ENCODE results near the gene ANAPC10. TPM values are rescaled to one million over a fixed set of nuclear protein-coding genes. Genes with fewer than 3 reads are reported as not detected.
A peak's percentile ranks its signal among the peaks of the same experiment; 100 is the strongest.
"Not testable (repeated sequence)": the region's sequence is repeated elsewhere in the genome, so short reads cannot be mapped to it uniquely, and the experiment has no call there.

The ANAPC10 gene, protein sequence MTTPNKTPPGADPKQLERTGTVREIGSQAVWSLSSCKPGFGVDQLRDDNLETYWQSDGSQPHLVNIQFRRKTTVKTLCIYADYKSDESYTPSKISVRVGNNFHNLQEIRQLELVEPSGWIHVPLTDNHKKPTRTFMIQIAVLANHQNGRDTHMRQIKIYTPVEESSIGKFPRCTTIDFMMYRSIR
- 10 to 100 TPM; 10.1 to 18.7 (median 12.8) TPM for polyA plus RNA-seq
- long read RNA-seq, donor 1, transcript ANAPC10-201 (5 exons, 868 nt) = major isoform, 5 of 10 reads
- long read RNA-seq, donor 1, transcript ANAPC10-209 (5 exons, 1,025 nt) = major isoform, 5 of 10 reads
- long read RNA-seq, donor 1, partial matches to known transcripts = 0 of 10 reads
- long read RNA-seq, donor 1, other reads (novel, unspliced or antisense) = 0 of 10 reads
- long read RNA-seq, donor 2, partial matches to known transcripts = 0 of 6 reads
- long read RNA-seq, donor 2, other reads (novel, unspliced or antisense) = 0 of 6 reads
- long read RNA-seq, donor 3, partial matches to known transcripts = 0 of 3 reads
- long read RNA-seq, donor 3, other reads (novel, unspliced or antisense) = 0 of 3 reads
- long read RNA-seq, donor 4, partial matches to known transcripts = 0 of 1 reads
- long read RNA-seq, donor 4, other reads (novel, unspliced or antisense) = 0 of 1 reads
- long read RNA-seq, donor 5, partial matches to known transcripts = 0 of 1 reads
- long read RNA-seq, donor 5, other reads (novel, unspliced or antisense) = 0 of 1 reads
- long read RNA-seq, donor 6, partial matches to known transcripts = 0 of 4 reads
- long read RNA-seq, donor 6, other reads (novel, unspliced or antisense) = 0 of 4 reads
- long read RNA-seq, donor 7, transcript ANAPC10-209 (5 exons, 1,025 nt) = major isoform, 8 of 13 reads
- long read RNA-seq, donor 7, partial matches to known transcripts = 0 of 13 reads
- long read RNA-seq, donor 7, other reads (novel, unspliced or antisense) = 0 of 13 reads
- long read RNA-seq, donor 8 = 0 reads
- long read RNA-seq, donor 9, partial matches to known transcripts = 0 of 4 reads
- long read RNA-seq, donor 9, other reads (novel, unspliced or antisense) = 0 of 4 reads
- long read RNA-seq, donor 10, transcript ANAPC10-209 (5 exons, 1,025 nt) = major isoform, 10 of 12 reads
- long read RNA-seq, donor 10, partial matches to known transcripts = 0 of 12 reads
- long read RNA-seq, donor 10, other reads (novel, unspliced or antisense) = 0 of 12 reads

DNA sequence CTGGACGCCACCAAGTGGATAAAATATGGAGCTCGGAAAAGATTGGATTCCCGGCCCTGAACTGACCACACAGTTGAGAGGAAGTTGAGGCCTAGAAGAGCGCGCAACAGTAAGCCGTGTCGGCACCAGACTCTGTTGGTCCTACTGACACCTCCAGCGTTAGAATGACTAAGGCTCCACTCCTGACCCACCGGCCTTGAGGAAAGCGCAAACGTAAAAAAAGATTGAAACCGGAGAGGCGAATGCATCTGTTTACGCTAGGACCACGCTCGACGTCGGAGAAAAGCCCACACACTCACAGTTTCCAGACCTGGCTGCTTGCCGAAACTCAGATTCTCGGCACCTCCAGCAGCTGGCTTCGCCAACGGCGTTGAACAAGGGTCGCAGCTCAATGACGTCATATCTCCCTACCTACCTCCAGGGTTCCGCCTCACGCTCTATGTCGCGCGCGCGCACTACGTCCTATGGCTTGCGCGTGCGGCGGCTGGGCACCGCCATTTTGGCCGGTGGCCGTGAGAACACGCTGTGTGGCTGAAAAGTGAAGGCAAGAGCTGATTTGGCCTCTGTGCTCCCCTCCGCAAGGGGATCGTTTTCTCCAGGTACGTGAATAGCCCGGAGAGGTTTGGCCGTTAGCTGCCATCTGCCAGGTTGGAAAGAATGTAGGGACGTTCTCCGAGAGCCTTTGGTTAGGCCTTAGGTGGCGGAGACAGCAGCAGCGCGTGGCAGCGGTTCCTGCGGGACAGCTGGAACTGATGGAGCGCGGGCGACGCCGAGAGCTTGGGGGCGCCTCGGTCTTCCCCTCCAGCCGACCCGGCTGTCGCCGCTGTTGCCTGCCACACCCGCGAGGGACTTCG, at the start of gene ANAPC10, which contains the start of gene ABCE1:
Gene ANAPC10, minus strand, starts transcription at position 376 of the 854 bp plus-strand sequence. CDS start 2,097 bp downstream, outside the sequence.
Gene ABCE1, plus strand, starts transcription at position 491 of the 854 bp plus-strand sequence. CDS start 6,102 bp downstream, outside the sequence.
- 0 to 1% (median 0%) methylated on average over 67 of the region's 67 CpGs for WGBS, 3 donors
- no peaks in the 10 kb centered on the region for H3K27me3 ChIP-seq (ENCODE audit: control insufficient read depth in 3 of 3, insufficient read depth in 3 of 3, low read length in 3 of 3)
- peak within 1 kb of the TSS; percentile 88 to 98 (median 98) for H3K27ac ChIP-seq (ENCODE audit: low read depth in 1 of 3, low read length in 2 of 3)
- FAIRE-seq (no peak), DNase-seq (peak; percentile 97 to 99)
- peak within 1 kb of the TSS; percentile 68 to 93 (median 70) for H3K4me3 ChIP-seq (ENCODE audit: low read depth in 1 of 3, low read length in 3 of 3)
- H3K9me3 ChIP-seq (ENCODE audit: control insufficient read depth in 2 of 2, insufficient read depth in 1 of 2, low read depth in 1 of 2, low read length in 1 of 2) = peaks cover 0 to 5% of the 10 kb centered on the region in 2 donors
- H3K36me3 ChIP-seq (ENCODE audit: control insufficient read depth in 3 of 3, insufficient read depth in 2 of 3, low read depth in 1 of 3, low read length in 3 of 3) = peaks cover 4 to 7% (median 6%) of the 10 kb centered on the region in 3 donors
- peaks cover 3 to 13% (median 9%) of the 10 kb centered on the region in 3 donors for H3K4me1 ChIP-seq (ENCODE audit: control insufficient read depth in 3 of 3, insufficient read depth in 2 of 3, low read depth in 1 of 3, low read length in 2 of 3)

DNA sequence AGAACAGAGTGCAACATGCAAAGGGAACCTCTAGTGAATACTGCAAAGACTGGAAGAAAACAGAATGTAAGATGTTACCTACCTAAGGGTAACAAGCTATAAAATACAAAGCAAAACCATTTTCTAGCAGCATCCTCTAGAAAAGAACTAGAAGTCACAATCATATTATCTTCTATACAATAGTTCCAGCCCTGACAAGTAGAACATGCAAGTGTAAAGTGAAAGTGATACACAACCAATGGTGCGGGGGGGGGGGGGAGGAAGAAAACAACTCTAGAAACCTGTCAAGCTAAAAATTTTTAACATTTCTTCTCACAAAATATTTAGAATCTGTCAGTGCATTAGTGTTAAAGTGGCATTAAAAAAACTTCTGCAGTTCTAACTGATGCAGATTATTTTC, 38.2 kb upstream of the ANAPC10 start:
- H3K36me3 ChIP-seq (ENCODE audit: control insufficient read depth in 3 of 3, insufficient read depth in 2 of 3, low read depth in 1 of 3, low read length in 3 of 3) = peaks cover 12 to 16% (median 16%) of the 10 kb centered on the region in 3 donors
- WGBS, 3 donors = 50% methylated on average over 1 of the region's 1 CpG; no CpG with 5 or more reads in 2 of the 3 donors
- FAIRE-seq; H3K9me3 ChIP-seq (ENCODE audit: control insufficient read depth in 2 of 2, insufficient read depth in 1 of 2, low read depth in 1 of 2, low read length in 1 of 2); H3K27ac ChIP-seq (ENCODE audit: low read depth in 1 of 3, low read length in 2 of 3); DNase-seq; H3K27me3 ChIP-seq (ENCODE audit: control insufficient read depth in 3 of 3, insufficient read depth in 3 of 3, low read length in 3 of 3); H3K4me1 ChIP-seq (ENCODE audit: control insufficient read depth in 3 of 3, insufficient read depth in 2 of 3, low read depth in 1 of 3, low read length in 2 of 3); H3K4me3 ChIP-seq (ENCODE audit: low read depth in 1 of 3, low read length in 3 of 3): not testable (repeated sequence)

DNA sequence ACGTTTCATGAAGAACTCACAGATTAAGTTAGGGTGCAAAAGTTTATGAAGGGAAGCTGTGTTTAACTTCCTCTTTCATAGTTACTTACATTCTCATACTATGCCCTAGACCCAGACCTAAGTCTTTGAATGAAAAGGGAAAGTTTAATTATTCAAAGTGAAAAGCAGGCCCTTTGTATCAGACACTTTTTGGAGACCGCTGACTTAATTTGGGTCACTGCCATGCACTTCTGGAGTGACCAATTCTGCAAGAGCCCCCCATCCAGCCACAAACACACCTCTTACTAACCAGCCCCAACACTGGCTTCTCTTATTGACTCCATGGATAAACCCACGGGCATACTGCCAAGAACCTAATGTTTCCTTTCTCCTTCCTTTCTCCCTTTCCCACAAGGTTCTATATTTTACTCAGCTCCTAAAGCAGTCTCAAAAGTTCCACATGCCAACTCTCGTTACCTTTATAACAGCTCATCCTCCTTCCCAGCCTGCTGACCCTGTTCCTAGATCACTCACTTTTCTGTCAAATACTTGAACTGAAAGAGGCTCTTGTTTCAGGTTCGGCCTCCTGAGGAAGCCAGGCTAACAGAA, 34.6 kb upstream of the ANAPC10 start:
- H3K4me3 ChIP-seq (ENCODE audit: low read depth in 1 of 3, low read length in 3 of 3) = no peak overlapping the region
- H3K9me3 ChIP-seq (ENCODE audit: control insufficient read depth in 2 of 2, insufficient read depth in 1 of 2, low read depth in 1 of 2, low read length in 1 of 2) = no peaks in the 10 kb centered on the region
- 62 to 81% (median 73%) methylated on average over 5 of the region's 5 CpGs for WGBS, 3 donors
- no peak for DNase-seq
- peaks cover 0 to 4% (median 0%) of the 10 kb centered on the region in 3 donors for H3K4me1 ChIP-seq (ENCODE audit: control insufficient read depth in 3 of 3, insufficient read depth in 2 of 3, low read depth in 1 of 3, low read length in 2 of 3)
- H3K36me3 ChIP-seq (ENCODE audit: control insufficient read depth in 3 of 3, insufficient read depth in 2 of 3, low read depth in 1 of 3, low read length in 3 of 3) = peaks cover 0 to 7% (median 4%) of the 10 kb centered on the region in 3 donors
- no peak for FAIRE-seq
- no peaks in the 10 kb centered on the region for H3K27me3 ChIP-seq (ENCODE audit: control insufficient read depth in 3 of 3, insufficient read depth in 3 of 3, low read length in 3 of 3)
- no peak overlapping the region for H3K27ac ChIP-seq (ENCODE audit: low read depth in 1 of 3, low read length in 2 of 3)

DNA sequence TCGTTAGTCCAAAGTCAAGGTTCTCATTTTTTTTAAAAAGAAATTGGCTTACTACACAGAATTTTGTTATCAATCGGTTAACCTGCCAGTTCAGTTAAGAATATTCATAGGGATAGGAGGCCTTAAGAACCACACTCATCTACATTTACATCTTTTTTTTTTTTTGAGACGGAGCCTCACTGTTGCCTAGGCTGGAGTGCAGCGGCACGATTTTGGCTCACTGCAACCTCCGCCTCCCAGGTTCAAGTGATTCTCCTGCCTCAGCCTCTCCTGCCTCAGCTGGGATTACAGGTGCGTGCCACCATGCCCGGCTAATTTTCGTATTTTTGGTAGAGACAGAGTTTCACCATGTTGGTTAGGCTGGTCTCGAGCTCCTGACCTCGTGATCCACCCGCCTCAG, 33.9 kb upstream of the ANAPC10 start:
- no peak overlapping the region for H3K4me3 ChIP-seq (ENCODE audit: low read depth in 1 of 3, low read length in 3 of 3)
- no peaks in the 10 kb centered on the region for H3K27me3 ChIP-seq (ENCODE audit: control insufficient read depth in 3 of 3, insufficient read depth in 3 of 3, low read length in 3 of 3)
- 88 to 89% (median 89%) methylated on average over 12 of the region's 12 CpGs for WGBS, 3 donors
- DNase-seq (no peak), FAIRE-seq (no peak)
- no peak overlapping the region for H3K27ac ChIP-seq (ENCODE audit: low read depth in 1 of 3, low read length in 2 of 3)
- no peaks in the 10 kb centered on the region for H3K9me3 ChIP-seq (ENCODE audit: control insufficient read depth in 2 of 2, insufficient read depth in 1 of 2, low read depth in 1 of 2, low read length in 1 of 2)
- H3K4me1 ChIP-seq (ENCODE audit: control insufficient read depth in 3 of 3, insufficient read depth in 2 of 3, low read depth in 1 of 3, low read length in 2 of 3) = peaks cover 0 to 4% (median 0%) of the 10 kb centered on the region in 3 donors
- H3K36me3 ChIP-seq (ENCODE audit: control insufficient read depth in 3 of 3, insufficient read depth in 2 of 3, low read depth in 1 of 3, low read length in 3 of 3) = peaks cover 0 to 6% (median 2%) of the 10 kb centered on the region in 3 donors

DNA sequence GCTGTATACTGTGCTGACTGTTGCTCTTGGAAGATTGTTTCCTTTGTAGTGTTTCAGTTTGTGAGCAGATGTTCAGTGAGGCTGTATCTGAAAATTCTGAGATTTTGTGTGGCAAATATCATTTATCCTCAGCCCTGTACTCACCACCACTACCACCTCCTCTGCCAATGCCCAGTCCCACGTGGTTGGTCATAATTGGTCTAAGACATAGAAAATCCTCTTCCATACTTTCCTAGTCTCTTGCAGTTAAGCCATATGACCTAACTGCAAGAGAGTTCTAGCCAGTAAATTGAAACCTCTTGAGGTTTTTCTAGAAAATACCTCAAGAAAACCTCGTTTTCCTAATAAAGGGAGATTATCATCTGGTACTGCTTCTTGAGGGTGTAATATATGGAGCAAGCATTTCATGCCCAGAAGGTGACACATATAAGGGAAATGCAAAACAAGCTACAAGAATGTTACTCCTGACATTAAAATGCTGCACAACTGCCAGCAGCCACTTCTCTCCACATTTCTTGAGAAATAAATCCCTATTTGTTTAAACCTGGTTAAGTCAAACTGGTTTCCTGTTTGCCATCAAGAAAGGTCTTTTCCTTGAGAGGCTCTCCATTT, 32.9 kb upstream of the ANAPC10 start:
- Histone ChIP-seq H3K4me3 (ENCODE audit: low read depth in 1 of 3, low read length in 3 of 3) (no peak overlapping the region), H3K36me3 (ENCODE audit: control insufficient read depth in 3 of 3, insufficient read depth in 2 of 3, low read depth in 1 of 3, low read length in 3 of 3) (peaks cover 0 to 12% (median 2%) of the 10 kb centered on the region in 3 donors), H3K27me3 (ENCODE audit: control insufficient read depth in 3 of 3, insufficient read depth in 3 of 3, low read length in 3 of 3) (no peaks in the 10 kb centered on the region), H3K9me3 (ENCODE audit: control insufficient read depth in 2 of 2, insufficient read depth in 1 of 2, low read depth in 1 of 2, low read length in 1 of 2) (no peaks in the 10 kb centered on the region), H3K4me1 (ENCODE audit: control insufficient read depth in 3 of 3, insufficient read depth in 2 of 3, low read depth in 1 of 3, low read length in 2 of 3) (peaks cover 0 to 4% (median 0%) of the 10 kb centered on the region in 3 donors), H3K27ac (ENCODE audit: low read depth in 1 of 3, low read length in 2 of 3) (peak overlapping the region in 1 of 3 donors; percentile 24)
- FAIRE-seq (no peak), DNase-seq (no peak)
- 63 to 68% (median 65%) methylated on average over 2 of the region's 2 CpGs for WGBS, 3 donors

DNA sequence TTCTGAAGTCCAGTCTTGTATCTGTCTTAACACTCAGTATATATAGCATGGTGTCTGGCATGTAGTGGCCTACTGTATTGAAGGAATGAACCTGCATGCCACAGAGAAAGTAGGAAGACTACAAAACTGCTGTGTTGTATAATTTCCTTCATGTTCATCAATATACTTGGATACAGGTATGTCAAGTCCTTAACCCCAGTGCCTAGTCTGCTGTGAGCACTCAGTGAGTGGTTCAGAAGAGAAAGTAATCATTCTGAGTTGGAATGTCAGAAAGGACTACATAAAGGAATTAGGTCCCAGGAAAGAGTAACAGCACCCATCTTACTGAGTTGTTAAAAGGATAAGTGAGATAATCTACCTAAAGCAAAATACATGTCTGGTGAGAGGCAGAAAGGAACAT, 32.1 kb upstream of the ANAPC10 start:
- H3K9me3 ChIP-seq (ENCODE audit: control insufficient read depth in 2 of 2, insufficient read depth in 1 of 2, low read depth in 1 of 2, low read length in 1 of 2) = no peaks in the 10 kb centered on the region
- FAIRE-seq = no peak
- H3K27me3 ChIP-seq (ENCODE audit: control insufficient read depth in 3 of 3, insufficient read depth in 3 of 3, low read length in 3 of 3) = no peaks in the 10 kb centered on the region
- peaks cover 0 to 17% (median 4%) of the 10 kb centered on the region in 3 donors for H3K36me3 ChIP-seq (ENCODE audit: control insufficient read depth in 3 of 3, insufficient read depth in 2 of 3, low read depth in 1 of 3, low read length in 3 of 3)
- H3K4me3 ChIP-seq (ENCODE audit: low read depth in 1 of 3, low read length in 3 of 3) = no peak overlapping the region
- H3K4me1 ChIP-seq (ENCODE audit: control insufficient read depth in 3 of 3, insufficient read depth in 2 of 3, low read depth in 1 of 3, low read length in 2 of 3) = peaks cover 0 to 4% (median 0%) of the 10 kb centered on the region in 3 donors
- no peak for DNase-seq
- H3K27ac ChIP-seq (ENCODE audit: low read depth in 1 of 3, low read length in 2 of 3) = no peak overlapping the region

DNA sequence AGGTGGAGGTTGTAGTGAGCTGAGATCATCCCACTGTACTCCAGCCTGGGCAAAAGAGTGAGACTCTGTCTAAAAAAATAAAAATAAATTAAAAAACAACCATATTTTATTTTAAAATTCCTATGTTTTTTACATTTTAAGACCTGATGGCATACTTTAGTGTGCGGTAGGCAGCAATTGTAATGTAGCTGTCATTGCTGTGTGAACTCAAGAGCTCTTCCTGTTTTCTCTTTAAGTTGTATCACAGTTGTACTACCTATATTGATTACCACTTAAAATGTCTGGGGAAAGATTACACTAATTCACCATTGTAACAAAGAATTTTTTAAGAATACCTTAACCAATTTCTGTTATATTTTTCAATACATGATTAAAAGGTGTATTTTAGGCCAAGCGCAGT, 27.4 kb upstream of the ANAPC10 start:
- WGBS, 3 donors = 96 to 100% (median 99%) methylated on average over 2 of the region's 2 CpGs
- DNase-seq = no peak
- Histone ChIP-seq H3K36me3 (ENCODE audit: control insufficient read depth in 3 of 3, insufficient read depth in 2 of 3, low read depth in 1 of 3, low read length in 3 of 3) (peaks cover 3 to 23% (median 5%) of the 10 kb centered on the region in 3 donors), H3K27ac (ENCODE audit: low read depth in 1 of 3, low read length in 2 of 3) (peak overlapping the region in 1 of 3 donors; percentile 45), H3K9me3 (ENCODE audit: control insufficient read depth in 2 of 2, insufficient read depth in 1 of 2, low read depth in 1 of 2, low read length in 1 of 2) (no peaks in the 10 kb centered on the region), H3K27me3 (ENCODE audit: control insufficient read depth in 3 of 3, insufficient read depth in 3 of 3, low read length in 3 of 3) (no peaks in the 10 kb centered on the region), H3K4me1 (ENCODE audit: control insufficient read depth in 3 of 3, insufficient read depth in 2 of 3, low read depth in 1 of 3, low read length in 2 of 3) (no peaks in the 10 kb centered on the region), H3K4me3 (ENCODE audit: low read depth in 1 of 3, low read length in 3 of 3) (no peak overlapping the region)
- no peak for FAIRE-seq

All from small intestine (tissue), 16 donors.